NB4 (cell line): ENCODE data around the gene CHAT.
"Not testable (repeated sequence)": the region's sequence is repeated elsewhere in the genome, so short reads cannot be mapped to it uniquely, and the experiment has no call there.

Experiments used
- DNase-seq: peaks from one replicate; pipeline ENCODE4 v3.0.0; 2010; ENCODE audit warnings: low read depth
- H3K4me3 ChIP-seq: one replicate; pipeline ENCODE4 v1.5.1; 2011; ENCODE audit warnings: mild to moderate bottlenecking, low read depth, low read length, moderate library complexity
- MAX ChIP-seq: IDR thresholded peaks from 2 replicates; pipeline ENCODE4 v1.6.1; 2011; ENCODE audit warnings: low read depth, low read length
- MYC ChIP-seq: IDR thresholded peaks from 2 replicates; pipeline ENCODE4 v1.6.1; 2011; ENCODE audit warnings: low read depth, low read length
- POLR2A ChIP-seq: IDR thresholded peaks from 2 replicates; pipeline ENCODE4 v1.6.1; 2011; ENCODE audit warnings: mild to moderate bottlenecking; ENCODE audit not compliant: insufficient read length; ENCODE audit errors: extremely low read depth
- TF ChIP-seq, protein P1 (sequence below): IDR thresholded peaks from one replicate; pipeline ENCODE4 v1.5.1; 2012; ENCODE audit warnings: low read depth, low read length

The CHAT gene

GRCh38 chr10:49666054-49666615 lies 52.3 kb downstream of the CHAT start:
- H3K4me3 ChIP-seq: no peak overlapping the region
- no peak for DNase-seq
- TF ChIP-seq, protein P1, sequence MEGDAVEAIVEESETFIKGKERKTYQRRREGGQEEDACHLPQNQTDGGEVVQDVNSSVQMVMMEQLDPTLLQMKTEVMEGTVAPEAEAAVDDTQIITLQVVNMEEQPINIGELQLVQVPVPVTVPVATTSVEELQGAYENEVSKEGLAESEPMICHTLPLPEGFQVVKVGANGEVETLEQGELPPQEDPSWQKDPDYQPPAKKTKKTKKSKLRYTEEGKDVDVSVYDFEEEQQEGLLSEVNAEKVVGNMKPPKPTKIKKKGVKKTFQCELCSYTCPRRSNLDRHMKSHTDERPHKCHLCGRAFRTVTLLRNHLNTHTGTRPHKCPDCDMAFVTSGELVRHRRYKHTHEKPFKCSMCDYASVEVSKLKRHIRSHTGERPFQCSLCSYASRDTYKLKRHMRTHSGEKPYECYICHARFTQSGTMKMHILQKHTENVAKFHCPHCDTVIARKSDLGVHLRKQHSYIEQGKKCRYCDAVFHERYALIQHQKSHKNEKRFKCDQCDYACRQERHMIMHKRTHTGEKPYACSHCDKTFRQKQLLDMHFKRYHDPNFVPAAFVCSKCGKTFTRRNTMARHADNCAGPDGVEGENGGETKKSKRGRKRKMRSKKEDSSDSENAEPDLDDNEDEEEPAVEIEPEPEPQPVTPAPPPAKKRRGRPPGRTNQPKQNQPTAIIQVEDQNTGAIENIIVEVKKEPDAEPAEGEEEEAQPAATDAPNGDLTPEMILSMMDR: no peak
- TF ChIP-seq MYC (no peak), MAX (no peak), POLR2A (no peak)

DNA sequence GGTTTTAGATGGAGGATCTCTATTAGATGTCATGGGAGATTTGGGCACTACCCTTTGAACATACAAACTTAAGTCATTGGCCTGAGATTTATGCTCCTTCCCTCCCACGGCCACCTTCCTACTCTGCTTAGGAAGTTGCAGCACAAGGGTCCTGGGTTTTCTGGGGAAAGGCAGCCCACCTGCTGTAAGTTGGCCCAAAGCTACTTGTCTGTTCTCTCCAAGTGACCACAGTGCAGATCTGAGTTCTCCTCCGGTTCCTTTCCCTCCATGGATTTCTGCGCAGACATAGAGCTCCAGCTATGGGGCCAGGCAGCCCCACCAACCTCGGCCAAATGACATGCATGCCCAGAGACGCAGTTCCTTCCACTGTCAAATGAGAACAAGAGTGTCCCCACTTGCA lies 52.8 kb downstream of the CHAT start:
- TF ChIP-seq MAX: no peak
- no peak for TF ChIP-seq MYC
- TF ChIP-seq, protein P1: no peak
- TF ChIP-seq POLR2A: no peak
- no peak for DNase-seq

GRCh38 chr10:49667991-49668390 lies 54.2 kb downstream of the CHAT start:
- peak; percentile 41 for DNase-seq
- TF ChIP-seq MAX (no peak; the same call in 1 of the 2 replicates), POLR2A (no peak), MYC (no peak)
- TF ChIP-seq, protein P1: no peak
- no peak overlapping the region for H3K4me3 ChIP-seq

More for the DNA sequence above, 52.8 kb downstream of the CHAT start:
- no peak overlapping the region for H3K4me3 ChIP-seq

GRCh38 chr10:49668684-49669083 lies 54.8 kb downstream of the CHAT start:
- TF ChIP-seq MAX (no peak), POLR2A (no peak), MYC (no peak)
- TF ChIP-seq, protein P1: no peak
- H3K4me3 ChIP-seq: no peak overlapping the region
- DNase-seq: peak; percentile 53

DNA sequence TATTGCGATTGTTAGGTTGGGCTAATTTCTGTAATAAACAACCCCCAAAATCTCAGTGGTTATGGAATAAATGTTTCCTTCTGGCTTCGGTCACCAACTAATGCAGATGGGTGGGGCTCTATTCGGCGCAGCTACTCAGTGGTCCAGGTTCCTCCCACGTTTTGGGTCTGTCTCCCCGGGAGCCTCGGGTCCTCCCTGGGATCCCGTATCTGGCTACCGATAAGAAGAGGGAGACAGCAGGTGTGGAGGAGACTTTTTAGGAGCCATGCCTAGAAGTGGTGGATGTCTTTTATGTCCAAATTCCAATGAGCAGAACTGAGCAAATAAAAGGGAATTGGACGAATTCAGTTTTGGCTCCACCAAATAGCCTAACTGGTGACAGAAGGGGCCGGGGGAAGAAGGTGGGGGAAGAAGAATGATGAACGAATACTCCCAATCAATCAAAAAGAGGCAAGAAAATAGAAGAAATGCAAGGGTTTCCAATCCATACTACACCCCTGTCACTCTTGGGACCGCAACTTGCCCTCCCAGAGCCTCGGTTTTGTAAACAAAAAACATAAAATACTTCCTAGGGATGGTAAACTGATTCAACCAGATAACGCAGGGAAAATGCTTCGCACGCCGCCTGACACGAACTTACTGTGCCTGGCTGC lies 65.1 kb downstream of the CHAT start:
- no peak for TF ChIP-seq MAX
- DNase-seq: no peak
- H3K4me3 ChIP-seq: peak overlapping the region; percentile 14

GRCh38 chr10:49679480-49679893 lies 65.7 kb downstream of the CHAT start, which contains the start of gene C10orf53:
Gene C10orf53 (plus strand): TSS chr10:49679651. CDS start chr10:49679698, 47 bp downstream.
- H3K4me3 ChIP-seq: peak within 1 kb of the TSS; percentile 14
- DNase-seq: peak; percentile 74
- TF ChIP-seq MAX (no peak), MYC (no peak), POLR2A (no peak)
- TF ChIP-seq, protein P1: no peak

GRCh38 chr10:49682449-49682848 lies 68.6 kb downstream of the CHAT start:
- DNase-seq, H3K4me3 ChIP-seq: not testable (repeated sequence)
